Neuronal stem cell (in vitro differentiated cells): Measurements from ENCODE around the gene LAYN.

Source experiments
- DNase-seq: peaks from one replicate; pipeline ENCODE4 v3.0.0-alpha.2; 2013; ENCODE audit warnings: low spot score
- H2AFZ ChIP-seq: one replicate; pipeline ENCODE4 v1.6.1; 2013; ENCODE audit warnings: mild to moderate bottlenecking, low read length, inconsistent platforms
- H2AK5ac ChIP-seq: 2 replicates; pipeline ENCODE4 v1.6.1; 2013; ENCODE audit warnings: low read depth, mild to moderate bottlenecking, inconsistent platforms, low read length, moderate library complexity, mixed read lengths
- H2BK120ac ChIP-seq: 2 replicates; pipeline ENCODE4 v1.6.1; 2013; ENCODE audit warnings: low read depth, mild to moderate bottlenecking, inconsistent platforms, low read length, moderate library complexity, mixed read lengths
- H2BK12ac ChIP-seq: one replicate; pipeline ENCODE4 v1.6.1; 2013; ENCODE audit warnings: low read length, inconsistent platforms
- H2BK15ac ChIP-seq: 2 replicates; pipeline ENCODE4 v1.6.1; 2013; ENCODE audit warnings: mild to moderate bottlenecking, low read length, inconsistent platforms, mixed read lengths
- H2BK5ac ChIP-seq: one replicate; pipeline ENCODE4 v1.6.1; 2013; ENCODE audit warnings: inconsistent platforms, mild to moderate bottlenecking, low read length, moderate library complexity
- H3K14ac ChIP-seq: one replicate; pipeline ENCODE4 v1.6.1; 2013; ENCODE audit warnings: low read length, inconsistent platforms
- H3K18ac ChIP-seq: 2 replicates; pipeline ENCODE4 v1.6.1; 2013; ENCODE audit warnings: low read length, inconsistent platforms
- H3K23ac ChIP-seq: 2 replicates; pipeline ENCODE4 v1.6.1; 2013; ENCODE audit warnings: low read depth, mild to moderate bottlenecking, mixed read lengths, low read length, inconsistent platforms; ENCODE audit not compliant: poor library complexity
- H3K27ac ChIP-seq: replicated peaks from 3 replicates; pipeline ENCODE4 v1.5.1; 2013; ENCODE audit warnings: low read length, inconsistent platforms
- H3K27me3 ChIP-seq, 3 experiments: 2 replicates each; pipeline ENCODE4 v1.6.1; 2013; ENCODE audit warnings: low read length in 3 of 3, mild to moderate bottlenecking in 2 of 3, inconsistent platforms in 1 of 3, low read depth in 1 of 3, mixed read lengths in 1 of 3, moderate library complexity in 1 of 3; ENCODE audit not compliant: control insufficient read depth in 3 of 3, insufficient read depth in 3 of 3
- H3K36me3 ChIP-seq, 2 donors: replicated peaks in 1 of 2; 2 replicates each; pipeline ENCODE4 v1.6.1; 2013; ENCODE audit warnings: low read length in 2 of 2; ENCODE audit not compliant: control insufficient read depth in 2 of 2, insufficient read depth in 2 of 2
- H3K4ac ChIP-seq: 2 replicates; pipeline ENCODE4 v1.6.1; 2013; ENCODE audit warnings: inconsistent platforms, mild to moderate bottlenecking, low read length, moderate library complexity
- H3K4me1 ChIP-seq, 2 donors: 1 replicate in 1 of 2; 2 replicates in 1 of 2; pipeline ENCODE4 v1.6.1; 2013; ENCODE audit warnings: low read length in 2 of 2, low read depth in 1 of 2; ENCODE audit not compliant: control insufficient read depth in 2 of 2, insufficient read depth in 1 of 2
- H3K4me2 ChIP-seq: one replicate; pipeline ENCODE4 v1.6.1; 2013; ENCODE audit warnings: mild to moderate bottlenecking, low read length, inconsistent platforms; ENCODE audit not compliant: insufficient read depth, poor library complexity, severe bottlenecking
- H3K4me3 ChIP-seq, 2 donors: 2 replicates each; pipeline ENCODE4 v1.5.1; 2013; ENCODE audit warnings: low read length in 2 of 2, mild to moderate bottlenecking in 2 of 2, inconsistent platforms in 1 of 2, moderate library complexity in 1 of 2
- H3K79me1 ChIP-seq: one replicate; pipeline ENCODE4 v1.6.1; 2013; ENCODE audit warnings: low read depth, mild to moderate bottlenecking, inconsistent platforms, low read length, moderate library complexity
- H3K9ac ChIP-seq: one replicate; pipeline ENCODE4 v1.6.1; 2013; ENCODE audit warnings: mild to moderate bottlenecking, low read depth, low read length, inconsistent platforms; ENCODE audit not compliant: poor library complexity
- H3K9me3 ChIP-seq, 2 donors: replicated peaks in 1 of 2; 2 replicates each; pipeline versions ENCODE3 to v1.6.1; 2013; ENCODE audit warnings: low read length in 2 of 2, mild to moderate bottlenecking in 2 of 2, inconsistent platforms in 1 of 2, low read depth in 1 of 2, mixed read lengths in 1 of 2, moderate library complexity in 1 of 2; ENCODE audit not compliant: control insufficient read depth in 2 of 2, insufficient read depth in 1 of 2
- H4K8ac ChIP-seq: one replicate; pipeline ENCODE4 v1.6.1; 2013; ENCODE audit warnings: low read depth, mild to moderate bottlenecking, inconsistent platforms, low read length, moderate library complexity
- H4K91ac ChIP-seq: one replicate; pipeline ENCODE4 v1.6.1; 2013; ENCODE audit warnings: low read length, low read depth, mild to moderate bottlenecking, inconsistent platforms; ENCODE audit not compliant: poor library complexity
- WGBS, 2 donors: extraction: QIAGEN DNeasy Blood & Tissue Kit; methylation state at CpG; one replicate each; pipeline ENCODE4 v1.1.7; 2013; ENCODE audit warnings: missing lambda C conversion rate in 2 of 2, mixed read lengths in 1 of 2; ENCODE audit not compliant: insufficient read length in 2 of 2, insufficient replicate concordance in 1 of 2; ENCODE audit errors: extremely low coverage in 2 of 2; 5-methylcytosine and 5-hydroxymethylcytosine counted together

LAYN gene

GRCh38 chr11:111585371-111585770, 44.9 kb downstream of the LAYN start:
- Histone ChIP-seq H3K4ac (no peak overlapping the region), H2BK15ac (no peak overlapping the region), H2BK5ac (no peak overlapping the region), H3K27ac (no peak overlapping the region), H3K4me1 (no peaks in the 10 kb centered on the region), H3K18ac (no peak overlapping the region), H3K9me3 (no peaks in the 10 kb centered on the region), H3K27me3 (peaks cover 0 to 5% (median 0%) of the 10 kb centered on the region in 3 experiments), H3K9ac (no peak overlapping the region), H4K91ac (no peak overlapping the region), H2BK12ac (no peak overlapping the region), H2AFZ (no peak overlapping the region), H3K79me1 (no peaks in the 10 kb centered on the region), H3K4me3 (no peak overlapping the region), H3K14ac (no peak overlapping the region), H2AK5ac (no peak overlapping the region), H4K8ac (no peak overlapping the region), H3K23ac (no peak overlapping the region), H2BK120ac (no peak overlapping the region), H3K4me2 (no peak overlapping the region), H3K36me3 (no peaks in the 10 kb centered on the region)
- no peak for DNase-seq
- no CpG with 5 or more reads among the region's 2 CpGs for WGBS, 2 donors

DNA sequence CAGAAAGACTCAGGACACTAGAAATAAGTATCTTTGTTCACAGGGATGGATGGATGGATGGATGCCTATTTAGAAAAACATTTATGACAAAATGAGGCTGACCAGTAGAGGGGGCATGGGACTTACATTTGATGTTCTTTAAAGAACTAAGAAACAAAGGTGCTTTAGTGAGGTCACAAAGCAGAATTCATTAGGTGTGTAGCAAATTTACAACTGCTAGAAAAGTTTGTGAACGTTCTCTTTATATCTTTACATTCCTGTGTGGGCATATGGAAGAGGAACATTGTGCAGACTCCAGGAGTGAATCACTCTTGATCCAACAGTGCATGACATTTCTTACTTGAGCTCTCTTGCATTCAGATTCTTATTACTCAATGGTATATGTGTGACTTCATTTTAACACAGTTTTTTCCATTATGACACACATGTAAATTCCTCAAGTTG, 45.9 kb downstream of the LAYN start:
- no peaks in the 10 kb centered on the region for H3K36me3 ChIP-seq
- H3K18ac ChIP-seq: no peak overlapping the region
- H3K27me3 ChIP-seq: peaks cover 0 to 9% (median 0%) of the 10 kb centered on the region in 3 experiments
- H2BK15ac ChIP-seq: no peak overlapping the region
- DNase-seq: no peak
- WGBS, 2 donors: no CpG with 5 or more reads among the region's 1 CpG
- H3K4me1 ChIP-seq: no peaks in the 10 kb centered on the region
- H2BK120ac ChIP-seq: no peak overlapping the region
- no peak overlapping the region for H3K23ac ChIP-seq
- H3K4ac ChIP-seq: no peak overlapping the region
- H4K8ac ChIP-seq: no peak overlapping the region
- H3K4me3 ChIP-seq: no peak overlapping the region
- no peaks in the 10 kb centered on the region for H3K9me3 ChIP-seq
- no peak overlapping the region for H2AK5ac ChIP-seq
- no peaks in the 10 kb centered on the region for H3K79me1 ChIP-seq
- no peak overlapping the region for H3K14ac ChIP-seq
- H4K91ac ChIP-seq: no peak overlapping the region
- H3K9ac ChIP-seq: no peak overlapping the region
- no peak overlapping the region for H2BK5ac ChIP-seq
- no peak overlapping the region for H3K4me2 ChIP-seq
- no peak overlapping the region for H3K27ac ChIP-seq
- H2AFZ ChIP-seq: no peak overlapping the region
- H2BK12ac ChIP-seq: no peak overlapping the region

DNA sequence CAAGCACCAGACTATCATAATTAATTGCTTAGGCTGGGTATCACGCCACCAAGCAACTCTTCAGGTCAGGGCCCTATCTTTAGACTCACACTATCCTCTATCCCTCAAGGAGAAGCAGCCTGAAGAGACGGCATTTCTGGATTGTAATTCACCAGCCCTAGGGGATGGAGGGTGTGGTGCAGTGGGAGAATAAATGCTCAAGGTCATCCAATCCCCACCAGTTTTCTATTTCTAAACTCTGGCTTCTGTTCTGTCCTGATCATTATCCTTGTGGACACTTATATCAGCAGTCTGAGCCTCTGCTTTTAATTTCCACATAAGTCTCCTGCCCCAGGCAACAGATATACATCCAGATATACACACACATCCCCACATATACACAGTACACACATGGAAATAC, 48.6 kb downstream of the LAYN start:
- Histone ChIP-seq H3K18ac (no peak overlapping the region), H3K9ac (no peak overlapping the region), H3K9me3 (no peaks in the 10 kb centered on the region), H2BK120ac (no peak overlapping the region), H2AFZ (no peak overlapping the region), H2BK5ac (no peak overlapping the region), H3K14ac (no peak overlapping the region), H3K4me3 (no peak overlapping the region), H3K4ac (no peak overlapping the region), H4K8ac (no peak overlapping the region), H2BK12ac (no peak overlapping the region), H3K23ac (no peak overlapping the region), H3K27ac (no peak overlapping the region), H3K36me3 (no peaks in the 10 kb centered on the region), H3K4me1 (no peaks in the 10 kb centered on the region), H2AK5ac (no peak overlapping the region), H3K27me3 (peaks cover 0 to 13% (median 0%) of the 10 kb centered on the region in 3 experiments), H3K4me2 (no peak overlapping the region), H4K91ac (no peak overlapping the region), H2BK15ac (no peak overlapping the region), H3K79me1 (no peaks in the 10 kb centered on the region)
- no CpG with 5 or more reads among the region's 2 CpGs for WGBS, 2 donors
- no peak for DNase-seq

DNA sequence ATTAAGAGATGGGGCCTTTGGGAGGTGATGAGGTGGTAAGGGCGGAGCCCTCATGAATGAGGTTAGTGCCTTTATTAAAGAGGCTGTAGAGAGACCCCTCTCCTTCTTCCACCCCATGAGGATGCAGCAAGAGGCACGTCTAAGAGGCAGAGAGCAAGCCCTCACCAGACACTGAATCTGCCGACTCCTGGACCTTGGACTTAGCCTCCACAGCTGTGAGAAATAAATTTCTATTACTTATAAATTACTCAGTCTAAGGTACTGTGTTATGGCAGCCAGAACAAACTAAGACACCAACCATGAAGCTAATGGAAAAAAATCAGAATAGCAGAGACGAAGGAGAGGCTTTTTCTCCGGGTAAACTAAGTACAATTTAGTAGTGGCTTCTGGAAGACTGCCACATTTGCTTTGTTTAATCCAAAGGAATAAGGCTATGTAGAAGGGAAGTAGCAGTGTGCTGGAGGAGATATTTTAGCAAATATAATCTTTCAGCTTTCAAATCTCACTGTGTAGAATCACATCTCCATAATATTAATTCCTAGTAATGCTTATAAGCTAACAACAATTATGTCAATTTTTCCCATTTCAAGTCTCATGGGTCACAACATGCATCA, 49.5 kb downstream of the LAYN start:
- Histone ChIP-seq H3K14ac (no peak overlapping the region), H3K4me1 (no peaks in the 10 kb centered on the region), H3K9me3 (no peaks in the 10 kb centered on the region), H4K8ac (no peak overlapping the region), H3K9ac (no peak overlapping the region), H3K4me2 (no peak overlapping the region), H3K27me3 (peaks cover 0 to 13% (median 0%) of the 10 kb centered on the region in 3 experiments), H2AFZ (no peak overlapping the region), H4K91ac (no peak overlapping the region), H2BK12ac (no peak overlapping the region), H3K79me1 (no peaks in the 10 kb centered on the region), H2BK5ac (no peak overlapping the region), H2BK120ac (no peak overlapping the region), H2BK15ac (no peak overlapping the region), H3K36me3 (no peaks in the 10 kb centered on the region), H3K23ac (no peak overlapping the region), H2AK5ac (no peak overlapping the region), H3K4me3 (no peak overlapping the region), H3K4ac (no peak overlapping the region), H3K27ac (no peak overlapping the region), H3K18ac (no peak overlapping the region)
- WGBS, 2 donors: no CpG with 5 or more reads among the region's 5 CpGs
- no peak for DNase-seq
